Cardiac muscle cell (in vitro differentiated cells and primary cell): ENCODE results near the gene CCDC141. TPM values are rescaled to one million over a fixed set of nuclear protein-coding genes. Genes with fewer than 3 reads are reported as not detected.
A peak's percentile ranks its signal among the peaks of the same experiment; 100 is the strongest.

ENCODE experiments used
- DNase-seq, 2 donors: peaks; one replicate each; pipeline versions ENCODE4 v3.0.0 to v3.0.0-alpha.2; 2010 to 2017; ENCODE audit warnings: low read depth in 1 of 2, low spot score in 1 of 2
- H3K27ac ChIP-seq: fragments of 200-600 bp; sonication (generic); 2 replicates; pipeline ENCODE4 v1.5.1; 2016
- H3K27me3 ChIP-seq: fragments of 200-600 bp; sonication (generic); 2 replicates; pipeline ENCODE4 v1.6.0; 2016; ENCODE audit warnings: control low read depth
- H3K36me3 ChIP-seq: fragments of 200-600 bp; sonication (generic); 2 replicates; pipeline ENCODE4 v1.5.1; 2016; ENCODE audit warnings: control low read depth
- H3K4me1 ChIP-seq: fragments of 200-600 bp; sonication (generic); 2 replicates; pipeline ENCODE4 v1.8.1; 2017; ENCODE audit warnings: low read depth, mild to moderate bottlenecking, mixed run types
- H3K4me3 ChIP-seq: fragments of 200-600 bp; sonication (generic); 2 replicates; pipeline ENCODE4 v1.5.1; 2016; ENCODE audit warnings: mild to moderate bottlenecking
- H3K9me3 ChIP-seq: fragments of 200-600 bp; sonication (generic); 2 replicates; pipeline ENCODE4 v1.5.1; 2017; ENCODE audit warnings: low read depth, mild to moderate bottlenecking, control low read depth
- polyA plus RNA-seq: library from polyadenylated mRNA; unstranded; fragments of >200 nt; fragmentation: Nextera tagmentation; extraction: Ambion mirVana; gene quantifications from 2 replicates; pipeline ENCODE4 v1.2.1, GENCODE V29; 2016
- total RNA-seq: library from RNA; depleted of rRNA; stranded (reverse); fragments of >200 nt; gene quantifications from 2 replicates; pipeline ENCODE4 v1.2.3, GENCODE V29; 2016
- TF ChIP-seq, protein P1 (sequence below): IDR thresholded peaks from 2 replicates; pipeline ENCODE4 v1.5.1; 2012; ENCODE audit warnings: low read depth, mild to moderate bottlenecking, low read length

Gene CCDC141
- total and polyA plus RNA-seq, 2 experiments from 2014 or later = 134 to 213 TPM

DNA sequence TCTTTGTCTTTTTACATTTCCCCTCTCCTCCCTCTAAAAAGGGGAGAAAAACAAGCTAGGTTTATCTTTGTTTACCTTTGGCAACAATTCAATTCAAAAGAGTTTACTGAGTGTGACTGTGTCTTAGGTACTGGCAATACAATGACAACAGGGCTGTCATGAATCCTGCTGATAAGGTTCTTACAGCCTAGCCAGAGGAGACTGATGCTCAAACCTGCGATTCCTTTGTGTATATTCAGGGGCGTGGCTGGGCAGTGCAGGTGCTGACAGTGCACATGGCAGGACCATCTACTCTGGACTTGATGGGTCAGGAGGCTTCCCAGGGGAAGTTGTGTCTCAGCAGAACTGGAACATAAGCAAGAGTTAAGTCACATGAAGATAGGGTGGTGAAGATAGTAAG lies 219.5 kb downstream of the CCDC141 start:
- TF ChIP-seq, protein P1, sequence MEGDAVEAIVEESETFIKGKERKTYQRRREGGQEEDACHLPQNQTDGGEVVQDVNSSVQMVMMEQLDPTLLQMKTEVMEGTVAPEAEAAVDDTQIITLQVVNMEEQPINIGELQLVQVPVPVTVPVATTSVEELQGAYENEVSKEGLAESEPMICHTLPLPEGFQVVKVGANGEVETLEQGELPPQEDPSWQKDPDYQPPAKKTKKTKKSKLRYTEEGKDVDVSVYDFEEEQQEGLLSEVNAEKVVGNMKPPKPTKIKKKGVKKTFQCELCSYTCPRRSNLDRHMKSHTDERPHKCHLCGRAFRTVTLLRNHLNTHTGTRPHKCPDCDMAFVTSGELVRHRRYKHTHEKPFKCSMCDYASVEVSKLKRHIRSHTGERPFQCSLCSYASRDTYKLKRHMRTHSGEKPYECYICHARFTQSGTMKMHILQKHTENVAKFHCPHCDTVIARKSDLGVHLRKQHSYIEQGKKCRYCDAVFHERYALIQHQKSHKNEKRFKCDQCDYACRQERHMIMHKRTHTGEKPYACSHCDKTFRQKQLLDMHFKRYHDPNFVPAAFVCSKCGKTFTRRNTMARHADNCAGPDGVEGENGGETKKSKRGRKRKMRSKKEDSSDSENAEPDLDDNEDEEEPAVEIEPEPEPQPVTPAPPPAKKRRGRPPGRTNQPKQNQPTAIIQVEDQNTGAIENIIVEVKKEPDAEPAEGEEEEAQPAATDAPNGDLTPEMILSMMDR = no peak
- no peak for DNase-seq
- Histone ChIP-seq H3K4me1 (peaks cover 3% of the 10 kb centered on the region), H3K27ac (peak overlapping the region; percentile 51), H3K27me3 (no peaks in the 10 kb centered on the region), H3K4me3 (no peak overlapping the region), H3K36me3 (peaks cover 82% of the 10 kb centered on the region), H3K9me3 (no peaks in the 10 kb centered on the region)

DNA sequence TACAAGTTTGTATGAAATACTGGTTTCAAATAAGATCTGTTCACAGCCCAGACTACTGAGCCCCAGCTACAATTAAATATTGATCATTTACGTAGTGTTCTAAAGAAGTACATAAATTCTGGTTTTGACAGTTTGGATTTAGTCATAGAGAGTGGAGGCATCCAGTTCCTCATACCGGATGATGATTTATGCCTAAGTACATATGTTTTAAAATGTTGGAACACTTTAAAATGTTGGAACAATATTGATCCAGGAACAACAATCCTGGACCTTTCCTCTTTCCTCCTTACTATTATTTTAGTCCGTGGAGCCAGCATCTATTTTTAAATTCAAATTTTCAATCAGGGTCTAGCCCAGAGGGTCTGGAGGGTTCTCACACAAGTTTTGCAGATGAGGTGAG lies 220.0 kb downstream of the CCDC141 start:
- peak overlapping the region; percentile 51 for H3K27ac ChIP-seq
- H3K4me1 ChIP-seq = no peaks in the 10 kb centered on the region
- H3K27me3 ChIP-seq = no peaks in the 10 kb centered on the region
- peaks cover 86% of the 10 kb centered on the region for H3K36me3 ChIP-seq
- no peak overlapping the region for H3K4me3 ChIP-seq
- TF ChIP-seq, protein P1 = no peak
- no peaks in the 10 kb centered on the region for H3K9me3 ChIP-seq
- DNase-seq = no peak

DNA sequence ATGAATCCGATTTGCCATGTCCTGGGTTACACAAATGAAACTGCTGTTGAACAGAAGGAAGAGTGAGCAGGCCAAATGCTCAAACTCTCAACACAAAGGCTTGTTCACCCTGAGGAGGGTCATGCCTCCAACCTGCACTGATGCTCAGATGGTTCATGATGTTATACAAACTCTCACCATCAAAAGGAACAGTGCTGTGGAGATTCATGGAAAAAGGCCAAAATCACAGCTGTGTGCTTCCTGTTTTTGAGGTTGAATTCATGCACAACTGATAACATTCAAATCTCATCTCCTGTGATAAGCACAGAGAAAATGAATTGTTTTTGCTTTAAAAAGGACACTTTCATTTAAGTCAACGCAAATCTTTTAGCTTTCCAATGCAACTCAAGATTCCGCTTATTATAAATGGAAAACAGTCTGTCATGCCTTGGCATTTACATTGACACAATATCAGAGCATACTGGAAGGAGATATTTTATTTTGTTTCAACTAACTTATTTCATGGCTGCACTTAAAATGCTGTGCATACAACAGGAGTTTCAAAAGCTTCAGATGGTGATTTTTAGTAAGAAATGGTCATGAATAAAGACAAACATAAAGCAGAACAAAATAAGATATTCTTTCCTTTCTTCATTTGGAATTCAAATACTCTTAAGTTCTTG lies 220.5 kb downstream of the CCDC141 start:
- peak overlapping the region; percentile 51 for H3K27ac ChIP-seq
- H3K9me3 ChIP-seq = no peaks in the 10 kb centered on the region
- no peaks in the 10 kb centered on the region for H3K27me3 ChIP-seq
- TF ChIP-seq, protein P1 = no peak
- H3K4me1 ChIP-seq = no peaks in the 10 kb centered on the region
- no peak overlapping the region for H3K4me3 ChIP-seq
- peaks cover 91% of the 10 kb centered on the region for H3K36me3 ChIP-seq
- DNase-seq = peak in 1 of 2 donors; percentile 63

DNA sequence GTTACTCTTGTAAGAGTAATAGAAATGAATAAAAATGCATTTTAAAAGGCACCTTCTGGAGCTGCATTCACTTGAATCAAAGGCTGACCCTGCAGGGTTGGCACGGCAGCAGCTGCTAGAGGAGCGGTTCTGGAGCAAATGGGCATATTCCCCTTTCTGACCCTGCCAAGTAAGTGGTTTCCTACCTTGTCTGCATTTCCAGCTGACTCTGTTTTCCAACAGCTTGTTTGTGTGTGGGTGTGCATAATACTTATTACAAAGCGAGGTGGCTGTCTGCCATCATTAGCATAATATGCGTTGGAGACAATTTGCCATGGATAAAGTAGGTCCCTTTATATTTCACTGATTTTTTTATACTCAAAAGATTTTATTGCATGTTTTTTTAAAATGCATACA lies 221.5 kb downstream of the CCDC141 start:
- Histone ChIP-seq H3K4me3 (no peak overlapping the region), H3K4me1 (no peaks in the 10 kb centered on the region), H3K27me3 (no peaks in the 10 kb centered on the region), H3K36me3 (peaks cover 82% of the 10 kb centered on the region), H3K27ac (peak overlapping the region; percentile 38), H3K9me3 (no peaks in the 10 kb centered on the region)
- TF ChIP-seq, protein P1 = no peak
- DNase-seq = no peak

DNA sequence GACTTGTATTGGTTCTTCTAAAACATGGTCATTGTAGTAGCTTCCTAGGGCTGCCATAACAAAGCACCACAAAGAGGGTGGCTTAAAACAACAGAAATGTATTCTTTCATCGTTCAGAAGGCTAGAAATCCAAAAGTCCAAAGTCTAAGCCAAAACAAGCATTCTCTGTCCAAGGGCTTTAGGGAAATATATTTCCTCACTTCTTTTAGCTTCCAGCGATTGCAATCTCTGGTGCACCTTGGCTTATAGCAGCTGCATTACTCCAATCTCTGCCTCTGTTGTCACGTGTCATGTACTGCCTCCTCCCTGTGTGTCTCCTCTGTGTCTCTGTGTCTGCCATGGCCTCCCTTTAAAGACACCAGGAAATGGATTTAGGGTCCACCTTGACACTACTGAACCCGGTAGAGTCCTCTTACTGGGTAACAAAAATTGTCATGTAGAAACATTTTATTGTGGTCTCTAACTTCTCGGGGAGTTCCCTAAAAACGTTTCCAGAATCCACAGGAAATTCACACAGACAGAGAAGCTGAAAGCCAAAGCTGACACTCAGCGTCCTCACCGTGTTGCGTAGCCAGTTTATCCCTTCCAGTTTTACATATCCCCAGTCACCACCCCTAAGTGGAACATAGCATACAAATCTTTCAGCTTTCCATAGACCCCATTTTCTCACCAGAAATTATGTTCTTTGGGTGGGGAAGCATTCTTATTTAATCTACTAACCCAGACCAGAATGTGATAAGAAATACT lies 222.0 kb downstream of the CCDC141 start:
- DNase-seq = peak in 1 of 2 donors; percentile 26
- H3K27me3 ChIP-seq = no peaks in the 10 kb centered on the region
- no peak overlapping the region for H3K4me3 ChIP-seq
- TF ChIP-seq, protein P1 = no peak
- peak overlapping the region; percentile 38 for H3K27ac ChIP-seq
- peaks cover 78% of the 10 kb centered on the region for H3K36me3 ChIP-seq
- H3K4me1 ChIP-seq = no peaks in the 10 kb centered on the region
- H3K9me3 ChIP-seq = no peaks in the 10 kb centered on the region
